Ovary (tissue), 9 donors: ENCODE data around the gene WAS. TPM values are rescaled to one million over a fixed set of nuclear protein-coding genes. Genes with fewer than 3 reads are reported as not detected.
"Not testable (repeated sequence)": the region's sequence is repeated elsewhere in the genome, so short reads cannot be mapped to it uniquely, and the experiment has no call there.

Source experiments
- DNase-seq, 5 donors: peaks; one replicate each; pipeline ENCODE4 v3.0.0-alpha.2; 2019 to 2020
- H3K27ac ChIP-seq, 2 donors: fragments of 200-600 bp; one replicate each; pipeline versions ENCODE4 v1.5.1 to v1.8.0; 2019 to 2022
- H3K27me3 ChIP-seq: fragments of 200-600 bp; one replicate; pipeline ENCODE4 v1.8.0; 2022
- H3K36me3 ChIP-seq: fragments of 200-600 bp; sonication (generic); one replicate; pipeline ENCODE4 v1.5.1; 2019
- H3K4me1 ChIP-seq: one replicate; pipeline ENCODE4 v1.8.1; 2013; ENCODE audit warnings: mild to moderate bottlenecking, moderate library complexity; ENCODE audit not compliant: insufficient read depth
- H3K4me3 ChIP-seq: fragments of 200-600 bp; sonication (generic); one replicate; pipeline ENCODE4 v1.5.1; 2017
- H3K9me3 ChIP-seq, 2 donors: fragments of 200-600 bp in 1 of 2; sonication (generic) in 1 of 2; one replicate each; pipeline versions ENCODE4 v1.5.1 to v1.8.1; 2013 to 2019; ENCODE audit warnings: mild to moderate bottlenecking in 1 of 2, moderate library complexity in 1 of 2
- EP300 ChIP-seq: sonication (generic); formaldehyde crosslinking; IDR thresholded peaks from one replicate; pipeline ENCODE4 v1.6.1; 2017; ENCODE audit warnings: antibody characterized with exemption
- POLR2A ChIP-seq: fragments of 450-650 bp; IDR thresholded peaks from one replicate; pipeline ENCODE4 v1.6.1; 2017; ENCODE audit warnings: antibody characterized with exemption, mild to moderate bottlenecking, moderate library complexity
- WGBS, 3 donors: extraction: QIAGEN DNeasy Blood & Tissue Kit in 1 of 3; methylation state at CpG; one replicate each; pipeline versions ENCODE4 v1.1.5 to v1.1.7; 2013 to 2017; 5-methylcytosine and 5-hydroxymethylcytosine counted together
- intact Hi-C, 4 donors: fragments of 100-400 bp; cut with DNase I; formaldehyde crosslinking; loops; one replicate each; pipeline versions ENCODE4 v1.11.0 to v1.15.1; 2022 to 2023
- polyA plus RNA-seq, 2 donors: library from polyadenylated mRNA; stranded (reverse); fragments of 200-250 nt in 1 of 2; fragments of 350-450 nt in 1 of 2; fragmentation: Illumina TruSeq in 1 of 2; extraction: RNeasy Lipid Tissue Mini Kit (QIAGEN cat#74804) in 1 of 2; gene quantifications; one replicate each; pipeline ENCODE4 v1.2.3, GENCODE V29; 2013 to 2014
- total RNA-seq, 7 donors: library from RNA; depleted of rRNA in 2 of 7; stranded (reverse); fragments of >200 nt in 2 of 7; fragmentation: NEBNext Ultra II Directional in 3 of 7; extraction: Animal tissue kit (Norgen Biotek cat#: 25700) in 3 of 7; gene quantifications; one replicate each; pipeline versions ENCODE4 v1.1.0 to v1.2.4, GENCODE V29; 2016 to 2023
- TF ChIP-seq, protein P1 (sequence below), 3 donors: fragments of 450-650 bp in 2 of 3; fragments of 200-600 bp in 1 of 3; IDR thresholded peaks; one replicate each; pipeline versions ENCODE4 v1.5.1 to v1.8.0; 2016 to 2022; ENCODE audit warnings: antibody characterized with exemption in 3 of 3, mild to moderate bottlenecking in 1 of 3
- donor health status: DM: no; HTN: no; CAD: no; lungs with moderate emphysema.
- donor health status: DM: no; HTN: no; CAD: no.
- donor health status: Bipolar disorder and iron deficiency.
- donor health status: DM: yes; HTN: yes; CAD: no.
- donor health status: DM: no; HTN: no; CAD: no.
- donor health status: DM: yes; HTN: yes; CAD: no.

WAS gene
- total and polyA plus RNA-seq, 9 donors, result 0.95 to 7.7 (median 3.1) TPM

DNA sequence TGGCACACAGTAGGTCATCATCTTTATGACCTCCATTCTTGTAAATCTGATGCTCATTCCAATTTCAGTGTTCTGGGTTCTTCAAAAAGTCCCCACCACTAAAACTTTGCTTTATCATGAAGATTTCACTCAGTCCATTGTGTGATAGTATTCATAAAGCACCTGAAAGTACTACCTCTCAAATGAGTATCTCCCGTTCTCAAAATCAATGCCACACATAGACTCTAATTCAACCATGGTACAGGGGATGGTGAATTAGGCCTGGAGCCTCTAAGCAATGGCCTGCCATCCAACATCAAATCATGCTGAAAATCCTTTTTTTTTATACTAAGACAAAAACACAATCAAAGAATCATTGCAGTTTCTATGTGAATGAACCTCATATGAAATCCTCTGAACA lies 19.4 kb upstream of the WAS start:
- Histone ChIP-seq H3K4me1 (no peaks in the 10 kb centered on the region), H3K27me3 (no peaks in the 10 kb centered on the region), H3K27ac (no peak overlapping the region), H3K36me3 (no peaks in the 10 kb centered on the region), H3K9me3 (no peaks in the 10 kb centered on the region), H3K4me3 (no peak overlapping the region)
- TF ChIP-seq POLR2A, result no peak
- TF ChIP-seq, protein P1, sequence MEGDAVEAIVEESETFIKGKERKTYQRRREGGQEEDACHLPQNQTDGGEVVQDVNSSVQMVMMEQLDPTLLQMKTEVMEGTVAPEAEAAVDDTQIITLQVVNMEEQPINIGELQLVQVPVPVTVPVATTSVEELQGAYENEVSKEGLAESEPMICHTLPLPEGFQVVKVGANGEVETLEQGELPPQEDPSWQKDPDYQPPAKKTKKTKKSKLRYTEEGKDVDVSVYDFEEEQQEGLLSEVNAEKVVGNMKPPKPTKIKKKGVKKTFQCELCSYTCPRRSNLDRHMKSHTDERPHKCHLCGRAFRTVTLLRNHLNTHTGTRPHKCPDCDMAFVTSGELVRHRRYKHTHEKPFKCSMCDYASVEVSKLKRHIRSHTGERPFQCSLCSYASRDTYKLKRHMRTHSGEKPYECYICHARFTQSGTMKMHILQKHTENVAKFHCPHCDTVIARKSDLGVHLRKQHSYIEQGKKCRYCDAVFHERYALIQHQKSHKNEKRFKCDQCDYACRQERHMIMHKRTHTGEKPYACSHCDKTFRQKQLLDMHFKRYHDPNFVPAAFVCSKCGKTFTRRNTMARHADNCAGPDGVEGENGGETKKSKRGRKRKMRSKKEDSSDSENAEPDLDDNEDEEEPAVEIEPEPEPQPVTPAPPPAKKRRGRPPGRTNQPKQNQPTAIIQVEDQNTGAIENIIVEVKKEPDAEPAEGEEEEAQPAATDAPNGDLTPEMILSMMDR (IDR thresholded peaks at IDR 0.05), result no peak
- no peak for TF ChIP-seq EP300
- intact Hi-C loops, result no loop called here
- no peak for DNase-seq
- WGBS, 3 donors, result 71 to 80% (median 76%) methylated on average over 1 of the region's 1 CpG

DNA sequence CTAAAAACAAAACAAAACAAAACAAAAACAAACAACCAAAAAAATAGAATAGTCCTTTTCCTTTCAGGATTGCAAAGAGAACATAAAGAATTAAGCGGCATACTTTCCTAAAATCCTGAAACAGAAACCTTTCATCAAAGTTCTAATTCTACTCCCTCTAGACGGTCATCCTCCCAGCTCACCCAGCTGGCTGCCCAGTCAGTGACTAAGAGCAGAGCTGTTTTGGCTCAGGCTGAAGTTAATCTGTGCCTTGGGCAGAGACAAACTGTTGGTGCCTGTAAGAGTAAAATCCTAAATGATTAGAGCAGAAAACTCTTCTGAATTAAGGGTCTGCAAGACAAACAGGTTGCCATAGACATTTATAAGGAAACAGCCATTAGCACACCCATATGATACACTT lies 17.6 kb upstream of the WAS start:
- intact Hi-C loops, result no loop called here
- DNase-seq, result no peak
- Histone ChIP-seq H3K4me1 (no peaks in the 10 kb centered on the region), H3K9me3 (no peaks in the 10 kb centered on the region), H3K4me3 (no peak overlapping the region), H3K27me3 (no peaks in the 10 kb centered on the region), H3K36me3 (no peaks in the 10 kb centered on the region), H3K27ac (no peak overlapping the region)
- WGBS, 3 donors, result 56 to 73% (median 59%) methylated on average over 2 of the region's 2 CpGs
- TF ChIP-seq EP300 (no peak), POLR2A (no peak)
- TF ChIP-seq, protein P1 (IDR thresholded peaks at IDR 0.05), result no peak

DNA sequence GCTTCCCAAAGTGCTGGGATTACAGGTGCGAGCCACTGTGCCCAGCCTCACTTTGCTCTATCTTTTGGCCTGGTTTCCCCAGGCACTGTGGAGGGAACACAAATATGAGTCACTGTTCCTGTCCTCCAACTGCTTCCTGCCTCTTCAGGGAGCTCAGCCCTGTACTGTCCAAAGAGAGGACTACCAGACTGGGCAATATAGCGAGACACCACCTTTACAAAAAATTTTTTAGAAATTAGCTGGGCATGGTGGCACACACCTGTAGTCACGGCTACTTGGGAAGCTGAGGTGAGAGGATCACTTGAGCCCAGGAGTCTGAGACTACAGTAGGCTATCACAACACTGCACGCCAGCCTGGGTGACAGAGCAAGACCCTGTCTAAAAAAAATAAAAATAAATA lies 16.9 kb upstream of the WAS start:
- Histone ChIP-seq H3K4me1 (no peaks in the 10 kb centered on the region), H3K27ac (no peak overlapping the region), H3K36me3 (no peaks in the 10 kb centered on the region), H3K4me3 (no peak overlapping the region), H3K9me3 (no peaks in the 10 kb centered on the region), H3K27me3 (no peaks in the 10 kb centered on the region)
- TF ChIP-seq EP300, result no peak
- TF ChIP-seq, protein P1 (IDR thresholded peaks at IDR 0.05), result no peak
- no peak for TF ChIP-seq POLR2A
- intact Hi-C loops, result no loop called here
- WGBS, 3 donors, result 73 to 83% (median 77%) methylated on average over 4 of the region's 4 CpGs
- no peak for DNase-seq

GRCh38 chrX:48667509-48667908 lies 16.1 kb upstream of the WAS start:
- Histone ChIP-seq H3K9me3 (no peaks in the 10 kb centered on the region), H3K36me3 (no peaks in the 10 kb centered on the region), H3K4me1 (no peaks in the 10 kb centered on the region), H3K4me3 (no peak overlapping the region), H3K27me3 (no peaks in the 10 kb centered on the region), H3K27ac (no peak overlapping the region)
- WGBS, 3 donors, result 77 to 84% (median 79%) methylated on average over 4 of the region's 4 CpGs
- no peak for TF ChIP-seq EP300
- TF ChIP-seq, protein P1 (IDR thresholded peaks at IDR 0.05), result no peak
- TF ChIP-seq POLR2A, result no peak
- intact Hi-C loops, result no loop called here
- DNase-seq, result no peak

DNA sequence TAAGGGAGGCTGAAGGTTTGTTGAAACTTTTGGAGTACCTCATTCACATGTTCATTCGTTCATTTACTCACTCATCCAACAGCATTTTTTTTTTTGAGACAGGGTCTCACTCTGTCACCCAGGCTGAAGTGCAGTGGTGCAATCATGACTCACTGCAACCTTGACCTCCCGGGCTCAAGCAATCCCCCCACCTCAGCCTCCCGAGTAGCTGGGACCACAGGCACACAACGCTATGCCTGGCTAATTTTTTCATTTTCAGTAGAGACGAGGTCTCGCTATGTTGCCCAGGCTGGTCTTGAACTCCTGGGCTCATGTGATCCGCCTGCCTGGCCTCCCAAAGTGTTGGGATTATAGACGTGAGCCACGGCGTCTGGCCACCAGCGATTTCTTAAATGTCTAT lies 15.4 kb upstream of the WAS start:
- intact Hi-C loops, H3K27ac ChIP-seq, H3K9me3 ChIP-seq: not testable (repeated sequence)

More for the DNA sequence above, 15.4 kb upstream of the WAS start:
- WGBS, 3 donors, result 69 to 74% (median 71%) methylated on average over 11 of the region's 11 CpGs
- H3K4me1 ChIP-seq, H3K27me3 ChIP-seq, H3K36me3 ChIP-seq, DNase-seq, H3K4me3 ChIP-seq: not testable (repeated sequence)
